H1 (cell line): ENCODE data around the gene CCL5.

Source experiments
- CTCF ChIP-seq, 3 experiments: IDR thresholded peaks; 1 replicate in 2 of 3; 2 replicates in 1 of 3; pipeline versions ENCODE4 v1.5.1 to v1.6.1; 2011; ENCODE audit warnings: low read length in 3 of 3, mild to moderate bottlenecking in 3 of 3, inconsistent platforms in 2 of 3, low read depth in 1 of 3, moderate library complexity in 1 of 3; ENCODE audit not compliant: insufficient read depth in 1 of 3; ENCODE audit errors: control extremely low read depth in 1 of 3
- JUND ChIP-seq: IDR thresholded peaks from 2 replicates; pipeline ENCODE4 v1.6.1; 2011; ENCODE audit warnings: mild to moderate bottlenecking, improper control_type of control experiment, low read length
- POLR2A ChIP-seq, 2 experiments: IDR thresholded peaks; 1 replicate in 1 of 2; 2 replicates in 1 of 2; pipeline ENCODE4 v1.6.1; 2011; ENCODE audit warnings: low read depth in 2 of 2, low read length in 2 of 2, mild to moderate bottlenecking in 2 of 2; ENCODE audit errors: control extremely low read depth in 1 of 2

- TF ChIP-seq POLR2A (IDR thresholded peaks at IDR 0.05; ENCODE audit: control extremely low read depth in 1 of 2, low read depth in 2 of 2, low read length in 2 of 2) = no peak
- no peak for TF ChIP-seq CTCF (IDR thresholded peaks at IDR 0.05; ENCODE audit: control extremely low read depth in 1 of 3, insufficient read depth in 1 of 3, low read depth in 1 of 3, low read length in 3 of 3)
- TF ChIP-seq JUND = no peak
Observed at GRCh38 chr17:35890774-35891155, 10.6 kb upstream of the CCL5 start.
